HCEC 1CT (cell line): ENCODE results near the gene SIRT3.
A peak's percentile ranks its signal among the peaks of the same experiment; 100 is the strongest.

ENCODE experiments used
- DNase-seq: peaks from one replicate; pipeline ENCODE4 v3.0.0-alpha.2; 2017

The SIRT3 gene

DNA sequence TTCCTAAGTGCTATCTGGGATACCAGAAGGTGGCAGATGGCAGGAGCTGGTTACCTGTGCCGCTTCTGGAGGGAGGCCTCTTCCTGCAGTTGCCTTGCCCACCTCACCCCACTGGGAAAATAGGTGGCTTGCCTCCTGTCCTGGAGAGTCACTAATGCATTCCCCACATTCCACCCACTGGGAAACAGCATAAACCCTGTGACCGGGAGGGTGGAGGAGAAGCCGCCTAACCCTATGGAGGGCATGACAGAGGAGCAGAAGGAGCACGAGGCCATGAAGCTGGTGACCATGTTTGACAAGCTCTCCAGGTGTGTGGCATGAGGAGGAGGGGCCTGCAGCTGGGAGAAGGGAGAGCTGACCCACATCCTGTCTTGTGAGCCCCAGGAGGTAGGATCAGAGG is 23.0 kb downstream of the SIRT3 start:
- DNase-seq = no peak

DNA sequence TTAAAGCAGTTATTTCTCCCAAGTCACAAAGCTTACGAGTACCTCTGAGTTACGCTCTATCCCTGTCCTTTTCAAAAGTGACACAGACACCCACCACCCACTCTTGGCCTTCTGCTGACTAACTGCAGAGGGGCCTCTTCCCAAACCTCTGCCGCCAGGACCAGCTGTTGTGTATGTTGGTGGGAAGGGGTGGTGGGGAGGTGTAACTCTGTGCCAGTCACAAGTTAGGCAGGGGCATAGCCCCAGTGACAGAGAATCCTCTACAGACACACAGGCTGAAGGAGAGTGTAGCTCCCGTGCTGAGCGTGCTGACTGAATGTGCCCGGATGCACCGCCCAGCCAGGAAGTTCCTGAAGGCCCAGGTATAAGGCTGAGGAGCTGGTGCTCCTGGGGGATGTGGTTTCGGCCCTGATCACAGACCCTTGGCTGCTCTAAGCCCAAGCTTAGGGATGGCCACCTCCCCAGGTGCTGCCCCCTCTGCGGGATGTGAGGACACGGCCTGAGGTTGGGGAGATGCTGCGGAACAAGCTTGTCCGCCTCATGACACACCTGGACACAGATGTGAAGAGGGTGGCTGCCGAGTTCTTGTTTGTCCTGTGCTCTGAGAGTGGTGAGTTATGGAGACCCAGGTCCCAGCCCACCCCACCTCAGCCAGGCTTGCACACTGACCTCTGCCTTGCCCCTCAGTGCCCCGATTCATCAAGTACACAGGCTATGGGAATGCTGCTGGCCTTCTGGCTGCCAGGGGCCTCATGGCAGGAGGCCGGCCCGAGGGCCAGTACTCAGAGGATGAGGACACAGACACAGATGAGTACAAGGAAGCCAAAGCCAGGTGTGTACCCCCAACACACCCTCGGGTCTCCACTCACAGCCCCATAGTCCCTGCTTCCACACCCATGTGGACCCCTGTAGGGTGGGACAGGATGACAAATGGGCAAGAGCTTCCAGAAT is 23.7 kb downstream of the SIRT3 start:
- DNase-seq = no peak

DNA sequence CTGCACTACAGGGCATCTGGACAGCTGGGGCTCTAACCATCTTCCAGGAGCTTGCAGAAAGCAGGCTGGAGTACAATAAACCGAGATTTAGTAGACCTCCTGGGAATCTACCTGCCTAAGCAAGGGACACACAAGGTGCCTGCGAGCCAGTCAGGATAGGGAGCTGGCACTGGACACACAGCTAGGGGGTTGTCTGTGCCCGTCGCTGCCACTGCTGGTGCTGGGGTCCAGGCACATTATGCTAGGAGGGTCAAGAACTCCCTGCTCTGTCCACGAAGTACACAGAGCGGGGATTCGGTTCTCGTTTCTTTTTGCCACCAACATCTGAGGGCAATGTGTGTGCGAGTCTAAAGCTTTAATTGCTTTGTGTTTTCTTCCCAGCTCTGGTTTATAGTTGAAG is 24.4 kb downstream of the SIRT3 start:
- DNase-seq = no peak

DNA sequence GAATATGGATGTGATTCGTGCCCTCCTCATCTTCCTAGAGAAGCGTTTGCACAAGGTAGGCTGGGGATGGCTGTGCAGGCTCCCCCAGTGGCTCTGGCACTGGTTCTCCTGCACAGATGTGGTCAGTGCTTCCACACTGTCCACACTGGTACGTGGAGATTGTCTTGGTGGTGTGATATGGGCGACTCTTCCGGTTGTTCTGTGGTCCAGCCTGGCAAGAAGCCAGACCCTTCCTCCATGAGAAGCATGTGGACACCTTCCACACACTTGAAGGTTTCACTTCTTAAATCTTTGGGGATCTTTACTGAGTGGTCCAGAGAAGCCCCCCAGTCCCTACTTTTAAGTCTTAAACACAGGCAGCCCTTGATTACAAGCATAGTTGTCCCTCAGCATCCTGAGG is 24.8 kb downstream of the SIRT3 start:
- DNase-seq = no peak

DNA sequence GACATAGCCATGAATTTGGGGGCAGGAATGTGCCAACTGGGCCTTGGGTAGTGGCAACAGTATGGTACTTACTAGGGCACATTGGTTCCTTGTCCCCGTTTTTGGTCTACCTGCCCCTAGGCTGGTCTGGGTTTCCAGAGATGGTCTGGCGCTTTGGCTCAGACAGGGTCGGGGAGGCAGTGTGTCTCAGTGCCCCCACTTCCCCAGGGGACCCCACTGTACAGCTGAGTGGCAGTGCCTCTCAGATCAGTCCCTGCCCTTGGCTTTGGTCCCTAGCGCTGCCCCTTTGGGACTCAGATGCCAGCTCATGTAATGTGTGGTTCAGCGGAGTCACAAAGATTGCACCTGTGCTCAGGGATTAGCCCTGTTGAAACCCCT is 25.4 kb downstream of the SIRT3 start:
- no peak for DNase-seq

DNA sequence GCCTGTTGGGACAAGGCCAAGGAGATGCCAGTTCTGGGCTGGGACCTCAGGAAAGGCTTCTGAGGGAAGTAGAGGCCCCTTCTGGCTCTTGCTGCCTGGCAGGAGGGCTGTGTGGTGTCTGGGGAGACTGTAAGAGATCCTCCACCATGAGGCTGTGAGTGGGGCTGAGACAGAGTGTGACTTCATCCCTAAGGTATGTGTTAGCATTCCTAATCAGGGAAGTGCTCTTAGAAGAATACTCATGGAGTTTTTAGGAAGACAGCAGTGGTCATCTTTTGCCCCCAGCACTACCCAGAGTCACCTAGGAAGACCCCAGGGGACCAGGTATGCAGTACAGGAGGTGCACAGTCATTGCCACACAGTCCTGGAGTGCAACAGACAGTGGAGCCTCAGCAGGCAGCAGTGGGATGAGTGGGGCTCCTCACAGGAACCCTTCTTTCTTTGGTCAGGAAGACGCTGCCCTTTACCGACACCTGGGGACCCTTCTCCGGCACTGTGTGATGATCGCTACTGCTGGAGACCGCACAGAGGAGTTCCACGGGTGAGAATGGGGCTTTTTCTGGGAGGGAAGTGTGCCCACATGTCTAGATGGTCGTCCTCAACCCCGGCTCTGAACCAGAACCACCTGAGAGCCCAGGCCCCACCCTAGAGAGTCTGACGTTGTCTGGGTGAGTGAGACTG is 25.9 kb downstream of the SIRT3 start:
- peak; percentile 72 for DNase-seq

DNA sequence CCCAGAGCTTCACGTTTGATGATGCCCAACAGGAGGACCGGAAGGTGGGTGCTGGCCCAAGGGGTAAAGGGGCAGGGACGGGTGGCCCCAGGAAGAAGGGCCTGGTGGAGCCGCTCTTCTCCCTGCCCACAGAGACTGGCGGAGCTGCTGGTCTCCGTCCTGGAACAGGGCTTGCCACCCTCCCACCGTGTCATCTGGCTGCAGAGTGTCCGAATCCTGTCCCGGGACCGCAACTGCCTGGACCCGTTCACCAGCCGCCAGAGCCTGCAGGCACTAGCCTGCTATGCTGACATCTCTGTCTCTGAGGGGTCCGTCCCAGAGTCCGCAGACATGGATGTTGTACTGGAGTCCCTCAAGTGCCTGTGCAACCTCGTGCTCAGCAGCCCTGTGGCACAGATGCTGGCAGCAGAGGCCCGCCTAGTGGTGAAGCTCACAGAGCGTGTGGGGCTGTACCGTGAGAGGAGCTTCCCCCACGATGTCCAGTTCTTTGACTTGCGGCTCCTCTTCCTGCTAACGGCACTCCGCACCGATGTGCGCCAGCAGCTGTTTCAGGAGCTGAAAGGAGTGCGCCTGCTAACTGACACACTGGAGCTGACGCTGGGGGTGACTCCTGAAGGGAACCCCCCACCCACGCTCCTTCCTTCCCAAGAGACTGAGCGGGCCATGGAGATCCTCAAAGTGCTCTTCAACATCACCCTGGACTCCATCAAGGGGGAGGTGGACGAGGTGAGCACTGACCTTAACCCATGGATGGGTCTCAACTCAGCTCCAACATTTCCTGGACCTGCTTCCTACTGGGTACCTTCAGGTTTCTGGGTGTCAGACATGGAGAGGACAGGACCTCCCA is 26.6 kb downstream of the SIRT3 start:
- DNase-seq = no peak

DNA sequence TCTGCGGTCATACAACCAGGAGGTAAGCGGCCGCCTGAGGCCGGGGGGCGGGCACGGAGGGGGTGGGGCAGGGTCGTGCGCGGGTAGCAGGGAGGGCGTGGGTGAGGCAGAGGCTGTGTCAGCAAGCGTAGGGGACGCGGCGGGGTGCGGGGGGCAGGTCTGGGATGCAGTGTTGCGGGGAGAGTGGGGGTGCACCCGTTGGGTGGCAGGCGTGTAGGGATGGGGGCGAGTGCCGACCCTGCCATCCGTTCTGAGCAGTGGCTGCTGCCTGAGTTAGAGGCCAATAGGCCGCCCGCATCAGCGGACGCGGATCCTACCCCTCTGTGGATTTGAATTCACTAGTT is 27.3 kb downstream of the SIRT3 start:
- no peak for DNase-seq

DNA sequence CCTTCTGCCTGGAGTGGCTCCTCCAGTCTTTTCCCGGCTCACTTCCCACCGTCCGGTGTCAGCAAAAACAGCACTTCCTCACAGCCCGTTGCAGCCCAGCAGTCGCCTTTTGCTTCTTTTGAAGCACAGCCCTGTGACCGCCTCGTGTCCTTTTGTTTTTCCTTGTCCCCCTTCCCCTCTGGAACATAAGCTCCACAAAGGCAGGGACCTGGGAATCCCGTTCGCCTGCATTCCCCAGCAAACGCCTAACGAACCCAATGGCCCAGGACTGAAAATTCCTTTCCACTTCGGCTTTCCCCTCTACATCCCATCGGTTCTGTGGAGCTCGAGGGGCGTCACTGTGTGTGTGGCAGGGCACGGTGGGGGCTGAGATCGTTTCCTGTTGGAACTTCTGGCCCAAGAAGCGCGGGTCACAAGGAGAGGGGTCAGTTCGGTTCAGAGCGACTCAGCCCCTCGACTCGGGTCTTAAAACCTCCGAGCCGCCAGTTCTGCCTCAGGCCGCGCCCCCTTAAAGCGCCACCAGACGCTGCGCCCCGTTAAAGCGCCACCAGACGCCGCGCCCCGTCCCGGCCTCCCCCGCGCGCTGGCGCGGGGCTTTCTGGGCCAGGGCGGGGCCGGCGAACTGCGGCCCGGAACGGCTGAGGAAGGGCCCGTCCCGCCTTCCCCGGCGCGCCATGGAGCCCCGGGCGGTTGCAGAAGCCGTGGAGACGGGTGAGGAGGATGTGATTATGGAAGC is 27.8 kb downstream of the SIRT3 start:
- DNase-seq = peak; percentile 78

DNA sequence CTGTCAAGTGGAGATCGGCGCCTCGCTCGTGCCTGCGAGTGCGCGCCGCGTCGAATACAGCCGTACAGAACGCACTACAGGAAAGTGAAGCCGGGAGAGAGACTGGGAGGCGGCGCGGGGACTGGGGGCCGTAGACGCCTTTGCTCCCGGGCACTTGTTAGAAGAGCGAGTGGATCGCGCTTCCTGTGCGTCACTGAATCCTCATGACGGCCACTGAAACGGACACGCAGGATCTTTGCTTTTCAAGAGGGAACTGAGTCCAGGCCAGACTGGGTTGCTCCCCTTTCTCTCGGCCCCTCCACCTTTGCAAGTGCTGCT is 28.3 kb downstream of the SIRT3 start:
- DNase-seq = peak; percentile 19

DNA sequence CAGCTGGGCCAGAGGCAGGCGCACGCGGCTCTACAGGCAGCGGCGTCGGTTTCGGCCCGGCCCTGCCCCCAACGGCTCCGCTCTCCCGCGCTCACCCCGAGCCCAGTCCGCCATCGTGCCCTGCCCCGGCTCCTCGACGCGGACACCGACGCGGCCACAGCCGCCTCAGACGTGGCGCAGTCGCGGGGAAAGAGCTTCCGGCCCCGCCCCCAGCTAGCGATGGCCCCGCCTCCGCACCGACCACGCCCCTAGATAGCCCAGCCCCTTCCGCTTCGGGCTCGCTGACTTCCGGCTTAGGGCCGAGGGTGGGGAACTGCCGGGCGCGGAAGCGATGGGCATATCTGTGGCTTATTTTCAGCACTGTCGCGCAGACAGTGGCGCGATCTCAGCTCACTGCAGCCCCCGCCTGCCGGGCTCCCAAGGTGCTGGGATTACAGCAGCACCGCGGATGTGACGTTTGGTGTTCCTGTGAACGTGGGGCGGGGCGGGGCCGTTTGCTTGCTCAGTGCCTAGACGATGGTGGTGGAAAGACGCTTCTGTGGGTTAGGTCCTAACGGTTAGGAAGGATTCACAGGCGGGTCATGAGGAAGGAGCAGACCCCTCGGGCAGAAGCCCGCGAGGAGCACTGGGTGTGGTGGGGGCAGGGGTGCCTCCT is 28.8 kb downstream of the SIRT3 start, which contains the start of the genes BET1L and RIC8A:
TSS of gene BET1L (minus strand) at position 192 of the 655 bp plus-strand sequence. CDS start at position 114, 78 bp downstream.
TSS of gene RIC8A (plus strand) at position 501 of the 655 bp plus-strand sequence. CDS start 1,147 bp downstream, outside the sequence.
- peak; percentile 99 for DNase-seq

DNA sequence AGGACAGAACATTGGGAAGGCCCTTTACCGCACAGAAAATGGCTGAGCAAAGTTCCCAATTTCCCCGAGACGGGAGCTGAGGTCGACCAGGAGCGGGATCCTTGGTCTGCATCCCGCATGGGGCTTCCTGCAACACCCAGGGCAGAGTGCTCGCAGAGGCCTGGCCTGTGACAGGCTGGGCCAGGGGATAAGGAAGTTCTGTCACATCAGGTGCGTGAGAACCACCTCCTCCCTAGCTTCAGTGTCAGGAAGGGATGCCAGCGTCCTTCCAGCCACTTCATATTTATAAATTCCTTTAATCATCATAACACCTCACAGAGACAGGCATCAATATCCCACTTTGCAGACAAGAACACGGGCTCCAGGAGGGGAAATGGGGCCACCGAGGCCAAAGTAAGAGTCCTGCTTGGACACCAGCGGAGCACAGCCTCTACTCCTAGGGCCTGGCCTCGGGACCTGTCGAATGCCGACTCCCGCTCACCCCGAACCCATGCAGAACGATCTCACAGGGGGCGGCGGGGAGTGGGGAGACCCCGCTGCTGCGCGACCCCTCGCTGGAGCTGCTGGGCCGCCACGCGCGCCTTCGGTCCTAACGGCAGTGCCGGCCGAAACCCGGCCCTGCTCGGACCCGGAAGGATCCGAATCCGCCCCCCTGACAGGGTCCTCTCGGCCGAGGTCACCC is 29.5 kb downstream of the SIRT3 start:
- no peak for DNase-seq

DNA sequence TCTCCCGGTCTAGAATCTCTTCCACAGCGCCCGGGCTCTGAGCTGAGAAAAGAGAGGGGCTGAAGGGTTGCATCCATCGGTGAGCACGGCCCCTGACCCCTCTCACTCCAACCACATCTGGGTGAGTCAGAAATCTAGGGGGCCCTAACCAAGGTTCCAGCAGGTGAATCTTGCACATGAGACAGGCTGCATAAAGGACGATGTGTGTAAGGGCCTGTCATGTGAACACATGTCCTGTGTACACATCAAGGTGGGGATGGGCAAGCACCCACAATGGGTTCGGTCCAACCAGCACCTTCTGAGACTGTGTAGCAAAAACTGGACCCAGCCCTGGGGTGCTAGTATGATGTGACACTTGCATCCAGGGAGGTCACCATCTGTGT is 30.1 kb downstream of the SIRT3 start:
- DNase-seq = no peak

DNA sequence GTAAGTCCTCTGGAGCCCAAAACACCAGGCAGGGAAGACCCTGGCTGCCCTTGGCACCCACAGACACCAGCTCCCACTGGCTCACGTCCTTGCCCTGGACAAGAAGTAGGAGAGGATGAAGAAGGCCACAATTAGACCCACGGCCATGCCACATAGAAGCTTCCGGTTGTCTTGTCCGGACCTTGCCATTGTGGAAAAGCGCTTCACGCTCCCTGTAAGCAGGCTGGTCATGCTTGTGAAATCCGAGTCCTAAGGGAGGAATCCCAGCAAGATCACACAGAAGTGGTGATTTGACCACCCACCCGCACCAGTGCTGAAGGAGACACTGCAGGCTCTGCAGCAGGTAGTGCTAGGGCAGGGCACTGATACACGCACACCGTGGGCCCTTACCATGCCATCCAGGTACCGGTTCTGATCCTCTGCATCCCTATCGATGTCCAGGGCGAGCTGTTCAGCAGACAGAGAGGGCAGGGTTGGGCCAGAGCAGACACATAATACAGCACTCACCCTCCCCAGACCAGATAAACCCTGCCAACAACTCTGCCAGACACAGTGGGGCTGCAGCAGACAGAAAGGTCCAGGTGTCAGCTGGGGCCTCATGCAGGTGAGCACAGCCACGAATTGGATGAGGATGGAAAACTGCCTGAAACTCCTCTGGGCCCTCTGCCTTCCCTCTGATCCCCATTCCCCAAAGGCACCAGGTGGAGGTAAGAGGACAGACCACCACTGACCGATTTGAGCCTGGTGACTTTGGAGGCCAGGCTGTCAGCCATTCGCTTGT is 30.7 kb downstream of the SIRT3 start:
- no peak for DNase-seq

DNA sequence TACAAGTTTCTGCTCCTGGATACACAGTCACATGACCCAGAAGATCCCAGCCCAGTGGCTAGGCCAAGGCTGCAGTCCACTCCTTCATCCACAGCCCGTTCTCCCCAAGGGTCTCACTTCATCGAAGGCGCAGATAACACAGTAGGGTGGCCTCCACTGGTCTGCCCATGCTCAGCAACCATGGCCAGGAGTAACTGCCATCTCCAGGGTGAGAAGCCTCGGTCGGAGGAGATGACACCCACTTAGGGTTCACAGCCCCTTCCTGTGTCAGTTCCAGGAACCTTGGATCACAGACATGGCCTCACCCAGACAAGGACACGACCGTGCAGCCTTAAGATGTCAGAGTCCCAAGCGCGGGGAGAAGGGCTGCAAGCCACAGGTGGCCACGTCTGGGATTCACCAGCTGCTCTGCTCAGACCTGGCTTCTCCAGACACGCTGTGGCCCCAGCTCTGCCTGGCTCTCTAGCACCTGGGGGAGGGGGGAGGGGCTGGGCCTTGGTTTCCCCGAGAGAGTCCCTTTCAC is 31.5 kb downstream of the SIRT3 start:
- DNase-seq = no peak

DNA sequence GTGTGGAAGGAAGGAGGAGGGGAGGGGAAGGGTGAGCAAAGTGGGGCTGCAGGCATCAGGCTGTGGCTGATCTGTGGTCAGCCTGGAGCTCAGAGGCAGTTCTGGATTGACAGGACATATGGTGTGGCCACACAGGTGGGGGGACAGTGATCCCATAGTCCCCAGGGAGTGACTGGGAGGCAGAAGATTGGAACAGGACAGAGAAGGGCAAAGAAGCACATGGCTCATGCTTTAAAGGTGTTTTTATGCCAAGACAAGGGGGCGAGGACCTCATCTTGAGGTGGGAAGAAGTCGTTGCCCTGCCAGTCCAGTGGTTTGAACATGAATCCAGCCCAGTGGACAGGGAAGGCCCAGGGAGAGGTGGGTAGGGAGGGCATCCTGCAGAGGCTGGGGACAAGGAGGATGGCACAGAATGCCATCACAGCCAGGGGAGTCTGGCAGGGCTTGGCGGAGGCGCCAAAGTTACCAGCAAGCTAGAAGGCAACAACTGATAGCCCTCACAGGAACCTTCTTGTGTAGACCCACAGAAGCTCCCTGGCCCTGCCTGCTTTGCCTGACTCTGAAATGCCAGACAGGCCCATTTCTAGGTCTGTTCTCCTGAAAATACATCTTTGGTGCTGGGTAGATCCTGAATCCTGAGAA is 32.1 kb downstream of the SIRT3 start:
- no peak for DNase-seq

DNA sequence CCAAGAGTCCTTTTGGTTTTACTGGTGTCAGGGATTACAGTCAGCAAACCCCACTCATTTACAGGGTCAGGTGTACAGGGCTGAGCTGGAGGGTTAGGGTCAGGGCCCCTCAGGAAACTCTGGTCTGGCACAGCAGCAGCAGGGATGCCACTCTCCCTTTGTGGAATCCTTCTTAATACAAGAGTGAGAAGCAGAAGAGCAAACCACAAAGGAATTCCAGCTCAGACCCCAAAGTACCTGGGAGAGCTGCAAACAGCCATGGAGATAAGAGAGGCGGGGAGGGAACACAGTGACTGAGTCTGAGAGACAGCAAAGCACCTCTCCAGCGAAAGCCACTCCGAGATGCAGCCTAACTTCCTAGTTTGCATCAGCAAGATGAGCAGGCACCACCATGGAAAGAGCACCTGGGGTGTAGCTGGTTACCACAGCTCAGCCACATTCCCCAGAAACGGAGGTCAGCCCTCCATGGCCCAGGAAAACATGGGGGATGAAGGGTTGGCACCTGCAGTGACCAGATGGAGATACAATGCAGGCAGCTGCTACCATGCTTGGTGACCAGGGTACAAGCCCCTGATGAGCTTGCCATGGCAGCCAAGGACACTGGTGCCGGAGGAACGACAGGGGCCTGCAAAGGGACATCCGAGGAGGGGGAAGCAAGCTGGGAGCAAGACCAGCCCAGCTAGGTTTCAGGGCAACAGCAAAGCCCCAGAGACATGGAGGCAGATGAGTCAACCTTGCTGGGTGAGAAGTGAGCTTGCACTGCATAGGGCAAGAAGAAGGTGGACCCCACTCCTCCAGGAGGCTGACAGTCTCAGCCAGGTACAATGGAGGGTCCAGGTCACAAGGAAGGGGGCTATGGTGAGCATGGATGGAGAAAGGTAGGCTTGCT is 32.8 kb downstream of the SIRT3 start:
- no peak for DNase-seq

DNA sequence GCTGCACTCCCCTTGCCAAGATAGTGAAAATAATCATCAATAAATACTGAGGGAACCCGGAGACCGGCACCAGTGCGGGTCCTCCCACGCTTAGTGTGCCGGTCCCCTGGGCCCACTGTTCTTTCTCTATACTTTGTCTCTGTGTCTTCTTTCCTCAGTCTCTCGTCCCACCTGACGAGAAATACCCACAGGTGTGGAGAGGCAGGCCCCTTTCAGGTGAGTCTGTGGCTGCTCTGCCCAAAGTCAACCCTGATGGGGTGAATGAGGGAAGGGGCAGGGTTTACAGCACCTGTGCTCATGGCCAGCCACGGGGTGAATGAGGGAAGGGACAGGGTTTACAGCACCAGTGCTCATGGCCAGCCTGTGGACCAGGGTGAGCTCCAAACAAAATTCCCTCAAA is 33.7 kb downstream of the SIRT3 start:
- DNase-seq = no peak

DNA sequence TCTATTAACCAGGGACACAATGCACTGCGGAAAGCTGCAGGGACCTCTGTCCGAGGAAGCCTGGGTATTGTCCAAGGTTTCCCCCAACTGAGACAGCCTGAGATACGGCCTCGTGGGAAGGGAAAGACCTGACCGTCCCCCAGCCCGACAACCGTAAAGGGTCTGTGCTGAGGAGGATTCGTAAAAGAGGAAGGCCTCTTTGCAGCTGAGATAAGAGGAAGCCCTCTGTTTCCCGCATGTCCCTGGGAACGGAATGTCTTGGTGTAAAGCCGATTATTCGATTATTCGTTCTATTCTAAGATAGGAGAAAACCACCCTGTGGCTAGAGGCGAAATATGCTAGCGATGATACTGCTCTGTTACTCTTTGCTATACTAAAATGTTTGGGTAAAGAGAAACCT is 34.2 kb downstream of the SIRT3 start:
- DNase-seq = no peak
